OCI-LY3 (cell line): ENCODE results near the gene C11orf42.

Experiments
- CTCF ChIP-seq: fragments of 200-600, 300-600 bp; sonication (generic); IDR thresholded peaks from 2 replicates; pipeline ENCODE4 v1.5.1; 2014; ENCODE audit warnings: antibody characterized with exemption, low read length, low read depth
- EZH2phosphoT487 ChIP-seq: fragments of 200-600 bp; shearing (Covaris generic); IDR thresholded peaks from 2 replicates; pipeline ENCODE4 v1.6.1; 2018; ENCODE audit warnings: antibody characterized with exemption, mixed run types, low read depth

DNA sequence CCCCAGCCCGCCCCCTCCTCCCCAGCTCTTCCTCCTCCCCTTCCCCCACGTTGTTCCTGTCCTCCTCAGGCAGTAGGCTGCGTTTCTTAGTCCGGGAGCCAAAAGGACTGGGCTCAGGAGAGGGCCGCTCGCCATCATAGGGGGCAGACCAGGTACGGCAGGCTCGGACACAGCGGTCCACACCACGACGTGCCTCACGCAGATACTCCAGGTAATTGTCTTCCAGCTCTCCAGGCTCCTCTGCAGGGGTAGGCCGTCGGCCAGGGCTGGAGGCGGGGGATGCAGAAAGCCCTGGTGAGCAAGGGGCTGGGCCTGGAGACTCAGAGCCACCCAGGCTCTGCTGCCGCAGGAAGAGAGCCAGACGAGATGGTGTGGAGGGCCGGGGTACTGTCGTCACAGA lies 12.4 kb downstream of the C11orf42 start:
- TF ChIP-seq CTCF (no peak), EZH2phosphoT487 (no peak)
